Measurements from ENCODE around the gene NAT14.
A peak's percentile ranks its signal among the peaks of the same experiment; 100 is the strongest.

NAT14 gene

DNA sequence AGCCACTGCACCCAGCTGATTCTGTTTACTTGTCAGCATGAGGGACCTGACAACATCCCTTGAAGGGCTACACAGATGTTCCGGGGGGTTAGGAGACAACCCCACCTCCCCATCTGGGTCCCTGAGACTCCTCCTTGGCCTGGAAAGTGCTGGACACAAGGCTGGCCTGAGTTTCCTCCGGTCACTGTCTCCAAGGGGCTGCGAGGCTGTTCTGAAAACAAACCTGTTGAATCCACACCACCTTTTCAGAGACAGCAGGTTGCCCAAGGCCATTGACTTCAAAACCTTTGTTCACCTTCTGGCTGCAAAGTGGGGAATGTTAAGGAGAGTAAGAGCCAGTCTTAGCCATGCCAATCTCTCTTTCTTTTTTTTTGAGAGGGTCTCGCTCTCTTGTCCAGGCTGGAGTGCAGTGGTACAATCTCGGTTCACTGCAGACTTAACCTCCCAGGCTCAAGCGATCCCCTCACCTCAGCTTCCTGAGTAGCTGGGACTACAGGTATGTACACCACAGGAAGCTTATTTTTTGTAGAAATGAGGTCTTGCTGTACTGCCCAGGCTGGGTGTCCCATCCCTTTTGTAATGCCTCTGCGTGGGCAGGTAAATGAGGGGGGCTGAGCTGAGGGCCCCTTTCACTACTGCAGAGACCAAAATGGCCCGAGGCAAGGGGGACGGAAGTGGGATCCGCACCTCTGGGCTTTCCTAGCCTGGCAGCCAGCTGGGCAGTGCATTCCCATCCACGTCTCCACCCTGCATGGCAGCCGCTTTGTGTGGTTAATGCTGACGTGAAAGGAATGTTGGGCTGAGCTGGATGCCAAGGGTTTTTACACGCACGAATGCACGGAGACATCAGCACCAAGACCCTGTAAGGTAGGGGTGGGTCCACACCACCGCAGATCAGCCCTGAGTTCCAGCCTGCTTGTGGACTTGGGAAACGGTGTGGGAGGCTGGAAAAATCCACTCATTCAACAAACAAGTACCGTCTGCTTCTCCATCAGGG, 10.4 kb upstream of the NAT14 start:
- H3K27ac ChIP-seq = peak overlapping the region; percentile 87; the same call in 1 of the 2 replicates
- TF ChIP-seq, protein P1, sequence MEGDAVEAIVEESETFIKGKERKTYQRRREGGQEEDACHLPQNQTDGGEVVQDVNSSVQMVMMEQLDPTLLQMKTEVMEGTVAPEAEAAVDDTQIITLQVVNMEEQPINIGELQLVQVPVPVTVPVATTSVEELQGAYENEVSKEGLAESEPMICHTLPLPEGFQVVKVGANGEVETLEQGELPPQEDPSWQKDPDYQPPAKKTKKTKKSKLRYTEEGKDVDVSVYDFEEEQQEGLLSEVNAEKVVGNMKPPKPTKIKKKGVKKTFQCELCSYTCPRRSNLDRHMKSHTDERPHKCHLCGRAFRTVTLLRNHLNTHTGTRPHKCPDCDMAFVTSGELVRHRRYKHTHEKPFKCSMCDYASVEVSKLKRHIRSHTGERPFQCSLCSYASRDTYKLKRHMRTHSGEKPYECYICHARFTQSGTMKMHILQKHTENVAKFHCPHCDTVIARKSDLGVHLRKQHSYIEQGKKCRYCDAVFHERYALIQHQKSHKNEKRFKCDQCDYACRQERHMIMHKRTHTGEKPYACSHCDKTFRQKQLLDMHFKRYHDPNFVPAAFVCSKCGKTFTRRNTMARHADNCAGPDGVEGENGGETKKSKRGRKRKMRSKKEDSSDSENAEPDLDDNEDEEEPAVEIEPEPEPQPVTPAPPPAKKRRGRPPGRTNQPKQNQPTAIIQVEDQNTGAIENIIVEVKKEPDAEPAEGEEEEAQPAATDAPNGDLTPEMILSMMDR (conservative IDR thresholded peaks at IDR 0.05) = no peak

- peak within 1 kb of the TSS; percentile 87 for H3K27ac ChIP-seq
- TF ChIP-seq, protein P1 (conservative IDR thresholded peaks at IDR 0.05) = no peak
Measured at GRCh38 chr19:55476100-55476775, 8.8 kb upstream of the NAT14 start, which contains the start of gene ZNF628. Gene ZNF628, plus strand, starts transcription at chr19:55476617. Its CDS starts 3,294 bp downstream, at chr19:55479911.

DNA sequence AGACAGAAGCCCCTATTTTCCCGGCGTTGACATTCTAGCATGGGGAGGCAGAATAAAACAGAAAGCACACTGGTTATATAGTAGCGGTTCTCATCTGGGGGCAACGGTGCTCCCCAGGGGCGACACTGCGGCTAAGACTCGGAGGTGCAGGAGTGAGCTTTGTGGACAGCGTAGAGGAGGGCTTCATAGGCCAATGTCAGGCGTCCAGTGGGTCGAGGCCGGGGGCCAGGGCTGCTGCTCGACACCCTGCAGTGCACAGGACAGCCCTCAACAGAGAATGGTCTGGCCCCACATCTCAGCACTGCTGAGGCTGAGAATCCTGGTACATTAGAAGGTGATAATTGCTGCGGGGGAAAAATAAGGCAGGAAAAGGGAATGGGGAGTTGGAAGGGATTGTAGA, 7.1 kb upstream of the NAT14 start:
- TF ChIP-seq, protein P1 (conservative IDR thresholded peaks at IDR 0.05) = no peak
- H3K27ac ChIP-seq = peak overlapping the region; percentile 87; the same call in 1 of the 2 replicates

DNA sequence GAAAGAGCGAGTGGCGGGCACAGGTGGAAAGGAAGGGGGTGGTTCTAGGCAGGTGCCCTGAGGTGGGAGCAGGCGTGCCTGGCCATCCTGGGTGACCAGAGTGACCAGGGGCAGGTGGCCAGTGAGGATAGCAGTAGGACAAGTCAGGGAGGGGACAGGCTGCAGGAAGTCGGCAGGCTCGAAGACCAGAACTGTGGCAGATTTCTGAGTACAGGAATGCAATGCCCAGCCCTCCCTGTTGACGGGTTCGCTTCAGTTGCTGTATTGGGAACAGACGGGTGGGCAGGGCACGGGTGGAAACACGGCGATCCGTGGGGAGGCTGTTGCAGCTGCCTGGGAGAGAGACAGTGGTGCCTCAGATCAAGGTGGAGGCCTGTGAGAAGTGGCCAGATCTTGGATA, 6.6 kb upstream of the NAT14 start:
- peak overlapping the region; percentile 87; the same call in 1 of the 2 replicates for H3K27ac ChIP-seq
- TF ChIP-seq, protein P1 (conservative IDR thresholded peaks at IDR 0.05) = no peak

DNA sequence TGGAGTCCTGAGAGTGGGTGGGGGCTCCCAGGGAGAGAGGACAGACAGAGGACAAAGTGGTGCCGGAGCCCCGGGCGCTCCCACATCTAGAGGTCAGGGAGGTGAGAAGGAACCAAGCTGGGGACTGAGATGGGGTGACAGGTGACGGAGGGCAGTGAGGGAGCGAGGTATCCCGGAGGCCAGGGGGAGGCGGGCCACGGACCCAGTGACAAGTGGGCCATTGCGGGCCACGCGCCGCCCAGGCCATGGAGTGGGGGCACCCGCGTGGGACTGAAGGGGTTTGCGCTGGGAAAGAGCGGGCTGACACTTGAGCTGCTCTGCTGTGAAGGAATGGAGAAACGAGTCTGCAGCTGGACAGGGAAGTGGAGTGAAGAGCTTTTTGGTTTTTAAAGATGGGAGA, 5.9 kb upstream of the NAT14 start:
- TF ChIP-seq, protein P1 (conservative IDR thresholded peaks at IDR 0.05) = no peak
- H3K27ac ChIP-seq = no peak overlapping the region

DNA sequence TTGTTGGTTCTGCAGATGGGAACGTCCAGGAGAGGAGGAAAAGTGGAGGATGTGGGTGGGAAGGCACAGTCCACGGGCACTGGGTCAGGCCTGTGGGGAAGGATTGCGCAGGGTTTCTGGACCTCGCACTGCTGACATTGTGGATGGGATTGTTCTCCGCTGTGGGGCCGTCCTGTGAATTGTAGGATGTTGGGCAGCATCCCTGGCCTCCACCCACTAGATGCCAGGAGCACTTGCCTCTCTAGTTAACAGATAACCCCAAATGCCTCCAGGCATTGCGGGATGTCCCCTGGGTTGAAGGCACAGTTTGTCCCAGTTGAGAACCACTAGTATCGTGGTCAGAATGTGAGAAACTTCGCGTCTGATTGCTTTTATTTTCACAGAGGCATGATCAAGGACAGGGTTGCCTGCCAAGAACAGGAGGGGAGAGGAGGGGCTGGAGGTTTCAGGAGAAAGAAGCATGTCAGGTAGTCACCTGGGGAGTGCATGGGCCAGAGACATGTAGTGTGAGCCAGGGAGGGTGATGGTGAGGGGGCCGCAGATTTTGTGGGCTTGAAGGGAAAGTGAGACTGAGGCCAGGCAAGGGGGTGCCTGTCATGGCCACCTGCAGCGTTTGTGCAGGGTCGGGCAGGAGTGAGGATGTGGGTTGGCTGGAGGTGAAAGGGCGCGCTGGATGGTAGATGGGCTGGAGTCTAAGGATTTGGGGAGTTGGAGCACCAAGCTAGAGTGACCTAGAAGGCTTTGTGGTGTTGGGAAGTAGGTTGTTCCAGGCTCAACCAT, 5.3 kb upstream of the NAT14 start:
- no peak overlapping the region for H3K27ac ChIP-seq
- TF ChIP-seq, protein P1 (conservative IDR thresholded peaks at IDR 0.05) = no peak

All from VCaP (cell line).